Measurements from ENCODE around the gene FMN1.
"Not testable (repeated sequence)": the region's sequence is repeated elsewhere in the genome, so short reads cannot be mapped to it uniquely, and the experiment has no call there.

The FMN1 gene

GRCh38 chr15:32956006-32956405 lies 238.5 kb downstream of the FMN1 start:
- no peak for DNase-seq

GRCh38 chr15:32953533-32953910 lies 241.0 kb downstream of the FMN1 start:
- no peak for DNase-seq

- no peak for DNase-seq
These were observed 241.5 kb downstream of the FMN1 start for GRCh38 chr15:32952901-32953532.

GRCh38 chr15:32951736-32952464 lies 242.6 kb downstream of the FMN1 start:
- no peak for DNase-seq

- DNase-seq = not testable (repeated sequence)
These were observed 244.5 kb downstream of the FMN1 start for GRCh38 chr15:32950051-32950450.

- DNase-seq = no peak
These were observed 248.3 kb downstream of the FMN1 start for GRCh38 chr15:32946210-32946609.

GRCh38 chr15:32944431-32944830 lies 250.1 kb downstream of the FMN1 start:
- no peak for DNase-seq

- no peak for DNase-seq
These were observed 250.8 kb downstream of the FMN1 start for GRCh38 chr15:32943711-32944110.

- DNase-seq = no peak
These were observed 252.1 kb downstream of the FMN1 start for GRCh38 chr15:32942401-32942841.

GRCh38 chr15:32941823-32942222 lies 252.7 kb downstream of the FMN1 start:
- no peak for DNase-seq

GRCh38 chr15:32936976-32937375 lies 257.5 kb downstream of the FMN1 start:
- DNase-seq = no peak

GRCh38 chr15:32936283-32936918 lies 258.1 kb downstream of the FMN1 start:
- DNase-seq = no peak

GRCh38 chr15:32935139-32935538 lies 259.4 kb downstream of the FMN1 start:
- no peak for DNase-seq

GRCh38 chr15:32933236-32933635 lies 261.3 kb downstream of the FMN1 start:
- no peak for DNase-seq

GRCh38 chr15:32928876-32929275 lies 265.6 kb downstream of the FMN1 start:
- DNase-seq = no peak

- DNase-seq = no peak
These were observed 267.4 kb downstream of the FMN1 start for GRCh38 chr15:32927124-32927523.

GRCh38 chr15:32923176-32923575 lies 271.3 kb downstream of the FMN1 start:
- no peak for DNase-seq

GRCh38 chr15:32922541-32922940 lies 272.0 kb downstream of the FMN1 start:
- no peak for DNase-seq

- DNase-seq = no peak
These were observed 274.6 kb downstream of the FMN1 start for GRCh38 chr15:32919749-32920414.

GRCh38 chr15:32918547-32918946 lies 276.0 kb downstream of the FMN1 start:
- DNase-seq = no peak

GRCh38 chr15:32910839-32911238 lies 283.7 kb downstream of the FMN1 start:
- no peak for DNase-seq

GRCh38 chr15:32909431-32909830 lies 285.1 kb downstream of the FMN1 start:
- DNase-seq = no peak

- DNase-seq = no peak
These were observed 285.6 kb downstream of the FMN1 start for GRCh38 chr15:32908872-32909271.
